SH-SY5Y (cell line): ENCODE data around the gene CLDN17.

Source experiments
- GATA2 ChIP-seq: IDR thresholded peaks from 2 replicates; pipeline ENCODE4 v1.6.1; 2011; ENCODE audit warnings: mild to moderate bottlenecking, low read depth, low read length
- GATA3 ChIP-seq: IDR thresholded peaks from 2 replicates; pipeline ENCODE4 v1.6.1; 2011; ENCODE audit warnings: low read depth, mild to moderate bottlenecking, low read length, moderate library complexity

GRCh38 chr21:30194701-30195299, 28.2 kb upstream of the CLDN17 start:
- TF ChIP-seq GATA3 (no peak), GATA2 (no peak)
